Jurkat, Clone E6-1 (cell line): Measurements from ENCODE around the gene PGAP3. TPM values are rescaled to one million over a fixed set of nuclear protein-coding genes. Genes with fewer than 3 reads are reported as not detected.
"Not testable (repeated sequence)": the region's sequence is repeated elsewhere in the genome, so short reads cannot be mapped to it uniquely, and the experiment has no call there.

ENCODE experiments used
- DNase-seq: peaks from one replicate; pipeline ENCODE4 v3.0.0-alpha.2; 2011; ENCODE audit warnings: low read depth, low spot score
- H3K4me3 ChIP-seq: 2 replicates; pipeline ENCODE4 v1.5.1; 2011; ENCODE audit warnings: mild to moderate bottlenecking, low read length, control low read depth, moderate library complexity
- polyA plus RNA-seq: library from polyadenylated mRNA; unstranded; fragments of >200 nt; gene quantifications from one replicate; pipeline ENCODE4 v1.2.1, GENCODE V29; 2012; ENCODE audit warnings: missing spikeins; ENCODE audit not compliant: insufficient read length, insufficient read depth

The PGAP3 gene
- polyA plus RNA-seq, result 1.6 TPM

- DNase-seq, result peak; percentile 79
Observed at GRCh38 chr17:39687546-39688474, at the start of gene PGAP3. Gene PGAP3, minus strand, starts transcription at chr17:39688057. Its CDS starts 43 bp downstream, at chr17:39688014.

GRCh38 chr17:39737206-39737759, 49.4 kb upstream of the PGAP3 start:
- H3K4me3 ChIP-seq, result no peak overlapping the region
- DNase-seq, result no peak

More at GRCh38 chr17:39687546-39688474, at the start of gene PGAP3:
- H3K4me3 ChIP-seq, result peak within 1 kb of the TSS; percentile 69

GRCh38 chr17:39736319-39737165, 48.7 kb upstream of the PGAP3 start:
- no peak for DNase-seq
- no peak overlapping the region for H3K4me3 ChIP-seq

GRCh38 chr17:39735882-39736281, 48.0 kb upstream of the PGAP3 start:
- no peak overlapping the region for H3K4me3 ChIP-seq
- DNase-seq, result no peak

- no peak overlapping the region for H3K4me3 ChIP-seq
- DNase-seq, result no peak
Observed at GRCh38 chr17:39732586-39732985, 44.7 kb upstream of the PGAP3 start.

GRCh38 chr17:39730095-39730921, 42.5 kb upstream of the PGAP3 start, which contains the start of gene MIEN1:
Gene MIEN1, minus strand, starts transcription at chr17:39730532. Its CDS starts 37 bp downstream, at chr17:39730495.
- DNase-seq, result peak; percentile 56
- H3K4me3 ChIP-seq, result peak within 1 kb of the TSS; percentile 72

- H3K4me3 ChIP-seq, result peak overlapping the region; percentile 72
- DNase-seq, result no peak
Observed at GRCh38 chr17:39729280-39729851, 41.5 kb upstream of the PGAP3 start.

- no peak for DNase-seq
- no peak overlapping the region for H3K4me3 ChIP-seq
Observed at GRCh38 chr17:39727556-39727955, 39.7 kb upstream of the PGAP3 start.

GRCh38 chr17:39726617-39727016, 38.8 kb upstream of the PGAP3 start:
- no peak for DNase-seq
- H3K4me3 ChIP-seq, result no peak overlapping the region

- not testable (repeated sequence) for DNase-seq
Observed at GRCh38 chr17:39725923-39726322, 38.1 kb upstream of the PGAP3 start.

GRCh38 chr17:39724731-39725130, 36.9 kb upstream of the PGAP3 start:
- no peak overlapping the region for H3K4me3 ChIP-seq
- no peak for DNase-seq

More at GRCh38 chr17:39725923-39726322, 38.1 kb upstream of the PGAP3 start:
- H3K4me3 ChIP-seq, result not testable (repeated sequence)

- DNase-seq, result peak; percentile 19
Observed at GRCh38 chr17:39722965-39723848, 35.4 kb upstream of the PGAP3 start.

GRCh38 chr17:39722104-39722503, 34.2 kb upstream of the PGAP3 start:
- no peak for DNase-seq
- H3K4me3 ChIP-seq, result no peak overlapping the region

More at GRCh38 chr17:39722965-39723848, 35.4 kb upstream of the PGAP3 start:
- no peak overlapping the region for H3K4me3 ChIP-seq

- no peak for DNase-seq
- H3K4me3 ChIP-seq, result no peak overlapping the region
Observed at GRCh38 chr17:39719563-39720355, 31.9 kb upstream of the PGAP3 start.

- no peak for DNase-seq
- H3K4me3 ChIP-seq, result no peak overlapping the region
Observed at GRCh38 chr17:39717660-39718059, 29.8 kb upstream of the PGAP3 start.

GRCh38 chr17:39716879-39717536, 29.2 kb upstream of the PGAP3 start:
- no peak overlapping the region for H3K4me3 ChIP-seq
- DNase-seq, result no peak
